Measurements from ENCODE around the gene IPO11.
A peak's percentile ranks its signal among the peaks of the same experiment; 100 is the strongest.

The IPO11 gene

GRCh38 chr5:62575066-62575465 lies 162.5 kb downstream of the IPO11 start:
- no peak for DNase-seq

GRCh38 chr5:62575489-62575888 lies 162.9 kb downstream of the IPO11 start:
- no peak for DNase-seq

- DNase-seq = no peak
Measured at GRCh38 chr5:62576570-62577170, 164.1 kb downstream of the IPO11 start.

GRCh38 chr5:62577488-62577887 lies 164.9 kb downstream of the IPO11 start:
- DNase-seq = no peak

GRCh38 chr5:62578540-62578939 lies 166.0 kb downstream of the IPO11 start, which contains the start of gene LRRC70:
Gene LRRC70 (plus strand): TSS chr5:62578819. CDS start chr5:62579439, 620 bp downstream.
- DNase-seq = peak; percentile 90

GRCh38 chr5:62579761-62580160 lies 167.2 kb downstream of the IPO11 start:
- DNase-seq = no peak

GRCh38 chr5:62581836-62582597 lies 169.5 kb downstream of the IPO11 start:
- no peak for DNase-seq

GRCh38 chr5:62584391-62584790 lies 171.8 kb downstream of the IPO11 start:
- no peak for DNase-seq

- no peak for DNase-seq
Measured at GRCh38 chr5:62585306-62585705, 172.7 kb downstream of the IPO11 start.

- DNase-seq = no peak
Measured at GRCh38 chr5:62585751-62586150, 173.2 kb downstream of the IPO11 start.

GRCh38 chr5:62587737-62588136 lies 175.2 kb downstream of the IPO11 start:
- DNase-seq = no peak

GRCh38 chr5:62588668-62589067 lies 176.1 kb downstream of the IPO11 start:
- no peak for DNase-seq

- no peak for DNase-seq
Measured at GRCh38 chr5:62589504-62589903, 176.9 kb downstream of the IPO11 start.

- no peak for DNase-seq
Measured at GRCh38 chr5:62590387-62590786, 177.8 kb downstream of the IPO11 start.

GRCh38 chr5:62592558-62592957 lies 180.0 kb downstream of the IPO11 start:
- no peak for DNase-seq

- no peak for DNase-seq
Measured at GRCh38 chr5:62593331-62593730, 180.8 kb downstream of the IPO11 start.

- DNase-seq = no peak
Measured at GRCh38 chr5:62594364-62594984, 181.9 kb downstream of the IPO11 start.

GRCh38 chr5:62596096-62596495 lies 183.5 kb downstream of the IPO11 start:
- DNase-seq = no peak

GRCh38 chr5:62596691-62597090 lies 184.1 kb downstream of the IPO11 start:
- no peak for DNase-seq

- DNase-seq = no peak
Measured at GRCh38 chr5:62597314-62597713, 184.8 kb downstream of the IPO11 start.

GRCh38 chr5:62600560-62601252 lies 188.1 kb downstream of the IPO11 start:
- no peak for DNase-seq

GRCh38 chr5:62603934-62604333 lies 191.4 kb downstream of the IPO11 start:
- no peak for DNase-seq

GRCh38 chr5:62605638-62606037 lies 193.1 kb downstream of the IPO11 start:
- DNase-seq = no peak

- DNase-seq = no peak
Measured at GRCh38 chr5:62606878-62607277, 194.3 kb downstream of the IPO11 start.
